HepG2 (cell line): ENCODE data around the gene CMAS.

Source experiments
- JUN ChIP-seq: sonication (generic); formaldehyde crosslinking; IDR thresholded peaks from 2 replicates; pipeline ENCODE4 v1.4.0; 2020; ENCODE audit warnings: mild to moderate bottlenecking, missing genetic modification reagents
- POLR2A ChIP-seq, 2 experiments: IDR thresholded peaks; 2 replicates each; pipeline ENCODE4 v1.6.1; 2011; ENCODE audit warnings: low read depth in 2 of 2, low read length in 2 of 2, mild to moderate bottlenecking in 1 of 2, moderate library complexity in 1 of 2; ENCODE audit not compliant: insufficient read depth in 1 of 2
- SP1 ChIP-seq, 2 experiments: fragments of 450-650 bp in 1 of 2; sonication (generic) in 1 of 2; formaldehyde crosslinking in 1 of 2; IDR thresholded peaks; 2 replicates each; pipeline versions ENCODE4 v1.4.0 to v1.6.1; 2016 to 2020; ENCODE audit warnings: missing genetic modification reagents in 1 of 2
- TF ChIP-seq, protein P1 (sequence below): sonication (generic); formaldehyde crosslinking; IDR thresholded peaks from 2 replicates; pipeline ENCODE4 v1.4.0; 2020; ENCODE audit warnings: low read depth, missing genetic modification reagents
- TF ChIP-seq, protein P2 (sequence below): sonication (generic); formaldehyde crosslinking; conservative IDR thresholded peaks from 2 replicates; pipeline ENCODE4 v1.8.0; 2022; ENCODE audit warnings: mild to moderate bottlenecking, moderate library complexity, missing genetic modification reagents
- TF ChIP-seq, protein P3 (sequence below): sonication (generic); formaldehyde crosslinking; IDR thresholded peaks from 2 replicates; pipeline ENCODE4 v1.5.0; 2020; ENCODE audit warnings: mild to moderate bottlenecking, missing genetic modification reagents, moderate library complexity

DNA sequence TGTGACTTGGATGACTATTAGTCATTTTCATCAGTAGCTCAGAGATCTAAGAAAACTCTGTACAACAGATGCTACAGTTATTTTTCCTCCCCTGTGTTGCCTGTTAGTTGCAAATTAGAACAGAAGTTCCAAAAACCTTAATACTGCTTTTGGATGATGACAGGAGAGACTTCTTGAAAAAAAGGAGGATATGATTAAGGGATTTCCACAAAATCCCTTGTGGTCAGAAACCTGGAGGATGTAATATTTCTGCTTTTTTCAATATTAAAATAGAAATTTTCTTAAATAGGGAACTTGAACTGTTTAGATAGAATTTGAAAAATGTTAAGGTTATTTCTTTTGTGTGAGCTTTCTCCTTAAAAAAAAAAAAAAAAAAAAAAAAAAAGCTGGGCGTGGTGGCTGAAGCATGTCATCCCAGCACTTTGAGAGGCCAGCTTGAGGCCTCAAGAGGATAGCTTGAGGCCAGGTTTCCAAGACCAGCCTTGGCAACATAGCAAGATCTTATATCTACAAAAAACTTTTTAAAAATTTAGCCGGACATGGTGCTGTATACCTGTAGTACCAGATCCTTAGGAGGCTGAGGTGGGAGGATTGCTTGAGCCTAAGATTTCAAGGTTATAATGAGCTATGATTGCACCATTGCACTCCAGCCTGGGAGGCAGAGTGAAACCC is 14.1 kb downstream of the CMAS start:
- no peak for TF ChIP-seq SP1 (IDR thresholded peaks at IDR 0.05)
- TF ChIP-seq SP1 (CRISPR knock-in tag; IDR thresholded peaks at IDR 0.05) = no peak
- TF ChIP-seq, protein P1, sequence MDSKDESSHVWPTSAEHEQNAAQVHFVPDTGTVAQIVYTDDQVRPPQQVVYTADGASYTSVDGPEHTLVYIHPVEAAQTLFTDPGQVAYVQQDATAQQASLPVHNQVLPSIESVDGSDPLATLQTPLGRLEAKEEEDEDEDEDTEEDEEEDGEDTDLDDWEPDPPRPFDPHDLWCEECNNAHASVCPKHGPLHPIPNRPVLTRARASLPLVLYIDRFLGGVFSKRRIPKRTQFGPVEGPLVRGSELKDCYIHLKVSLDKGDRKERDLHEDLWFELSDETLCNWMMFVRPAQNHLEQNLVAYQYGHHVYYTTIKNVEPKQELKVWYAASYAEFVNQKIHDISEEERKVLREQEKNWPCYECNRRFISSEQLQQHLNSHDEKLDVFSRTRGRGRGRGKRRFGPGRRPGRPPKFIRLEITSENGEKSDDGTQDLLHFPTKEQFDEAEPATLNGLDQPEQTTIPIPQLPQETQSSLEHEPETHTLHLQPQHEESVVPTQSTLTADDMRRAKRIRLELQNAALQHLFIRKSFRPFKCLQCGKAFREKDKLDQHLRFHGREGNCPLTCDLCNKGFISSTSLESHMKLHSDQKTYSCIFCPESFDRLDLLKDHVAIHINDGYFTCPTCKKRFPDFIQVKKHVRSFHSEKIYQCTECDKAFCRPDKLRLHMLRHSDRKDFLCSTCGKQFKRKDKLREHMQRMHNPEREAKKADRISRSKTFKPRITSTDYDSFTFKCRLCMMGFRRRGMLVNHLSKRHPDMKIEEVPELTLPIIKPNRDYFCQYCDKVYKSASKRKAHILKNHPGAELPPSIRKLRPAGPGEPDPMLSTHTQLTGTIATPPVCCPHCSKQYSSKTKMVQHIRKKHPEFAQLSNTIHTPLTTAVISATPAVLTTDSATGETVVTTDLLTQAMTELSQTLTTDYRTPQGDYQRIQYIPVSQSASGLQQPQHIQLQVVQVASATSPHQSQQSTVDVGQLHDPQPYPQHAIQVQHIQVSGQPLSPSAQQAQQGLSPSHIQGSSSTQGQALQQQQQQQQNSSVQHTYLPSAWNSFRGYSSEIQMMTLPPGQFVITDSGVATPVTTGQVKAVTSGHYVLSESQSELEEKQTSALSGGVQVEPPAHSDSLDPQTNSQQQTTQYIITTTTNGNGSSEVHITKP (CRISPR knock-in tag) = no peak
- TF ChIP-seq JUN (CRISPR knock-in tag) = no peak
- no peak for TF ChIP-seq POLR2A (IDR thresholded peaks at IDR 0.05; ENCODE audit: insufficient read depth in 1 of 2, low read depth in 2 of 2, low read length in 2 of 2)
- TF ChIP-seq, protein P2, sequence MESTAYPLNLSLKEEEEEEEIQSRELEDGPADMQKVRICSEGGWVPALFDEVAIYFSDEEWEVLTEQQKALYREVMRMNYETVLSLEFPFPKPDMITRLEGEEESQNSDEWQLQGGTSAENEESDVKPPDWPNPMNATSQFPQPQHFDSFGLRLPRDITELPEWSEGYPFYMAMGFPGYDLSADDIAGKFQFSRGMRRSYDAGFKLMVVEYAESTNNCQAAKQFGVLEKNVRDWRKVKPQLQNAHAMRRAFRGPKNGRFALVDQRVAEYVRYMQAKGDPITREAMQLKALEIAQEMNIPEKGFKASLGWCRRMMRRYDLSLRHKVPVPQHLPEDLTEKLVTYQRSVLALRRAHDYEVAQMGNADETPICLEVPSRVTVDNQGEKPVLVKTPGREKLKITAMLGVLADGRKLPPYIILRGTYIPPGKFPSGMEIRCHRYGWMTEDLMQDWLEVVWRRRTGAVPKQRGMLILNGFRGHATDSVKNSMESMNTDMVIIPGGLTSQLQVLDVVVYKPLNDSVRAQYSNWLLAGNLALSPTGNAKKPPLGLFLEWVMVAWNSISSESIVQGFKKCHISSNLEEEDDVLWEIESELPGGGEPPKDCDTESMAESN (CRISPR knock-in tag) = no peak
- TF ChIP-seq, protein P3, sequence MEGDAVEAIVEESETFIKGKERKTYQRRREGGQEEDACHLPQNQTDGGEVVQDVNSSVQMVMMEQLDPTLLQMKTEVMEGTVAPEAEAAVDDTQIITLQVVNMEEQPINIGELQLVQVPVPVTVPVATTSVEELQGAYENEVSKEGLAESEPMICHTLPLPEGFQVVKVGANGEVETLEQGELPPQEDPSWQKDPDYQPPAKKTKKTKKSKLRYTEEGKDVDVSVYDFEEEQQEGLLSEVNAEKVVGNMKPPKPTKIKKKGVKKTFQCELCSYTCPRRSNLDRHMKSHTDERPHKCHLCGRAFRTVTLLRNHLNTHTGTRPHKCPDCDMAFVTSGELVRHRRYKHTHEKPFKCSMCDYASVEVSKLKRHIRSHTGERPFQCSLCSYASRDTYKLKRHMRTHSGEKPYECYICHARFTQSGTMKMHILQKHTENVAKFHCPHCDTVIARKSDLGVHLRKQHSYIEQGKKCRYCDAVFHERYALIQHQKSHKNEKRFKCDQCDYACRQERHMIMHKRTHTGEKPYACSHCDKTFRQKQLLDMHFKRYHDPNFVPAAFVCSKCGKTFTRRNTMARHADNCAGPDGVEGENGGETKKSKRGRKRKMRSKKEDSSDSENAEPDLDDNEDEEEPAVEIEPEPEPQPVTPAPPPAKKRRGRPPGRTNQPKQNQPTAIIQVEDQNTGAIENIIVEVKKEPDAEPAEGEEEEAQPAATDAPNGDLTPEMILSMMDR (CRISPR knock-in tag) = no peak
